Mucosa of descending colon (tissue), 3 donors: ENCODE data around the gene PDE6G. TPM values are rescaled to one million over a fixed set of nuclear protein-coding genes. Genes with fewer than 3 reads are reported as not detected.
A peak's percentile ranks its signal among the peaks of the same experiment; 100 is the strongest.

Experiments used
- ATAC-seq: fragments of 200-7000 bp; cut with Tn5 transposase; one replicate; pipeline ENCODE4 v1.9.1; 2020; ENCODE audit warnings: mild to moderate bottlenecking, moderate library complexity
- DNase-seq, 3 donors: peaks; one replicate each; pipeline ENCODE4 v3.0.0-alpha.2; 2020
- H3K36me3 ChIP-seq: fragments of 200-600 bp; one replicate; pipeline ENCODE4 v1.8.0; 2021; ENCODE audit warnings: low read depth, mild to moderate bottlenecking
- H3K4me1 ChIP-seq: fragments of 200-600 bp; one replicate; pipeline ENCODE4 v1.8.0; 2021; ENCODE audit warnings: low read depth, mild to moderate bottlenecking
- H3K4me3 ChIP-seq: fragments of 200-600 bp; one replicate; pipeline ENCODE4 v1.8.0; 2021; ENCODE audit warnings: mild to moderate bottlenecking
- H3K9me3 ChIP-seq: fragments of 200-600 bp; one replicate; pipeline ENCODE4 v1.8.0; 2021; ENCODE audit warnings: mild to moderate bottlenecking
- CTCF ChIP-seq: fragments of 200-600 bp; IDR thresholded peaks from one replicate; pipeline ENCODE4 v1.8.0; 2022; ENCODE audit warnings: antibody characterized with exemption, mild to moderate bottlenecking
- intact Hi-C, 2 donors: fragments of 100-400 bp; cut with DNase I in 1 of 2; cut with micrococcal nuclease in 1 of 2; formaldehyde crosslinking; loops; one replicate each; pipeline versions ENCODE4 v1.11.0 to v1.11.1; 2022; cut with DNase I, micrococcal nuclease
- total RNA-seq, 3 donors: library from RNA; stranded (reverse); fragmentation: NEBNext Ultra II Directional in 2 of 3; extraction: Animal tissue kit (Norgen Biotek cat#: 25700) in 2 of 3; gene quantifications; one replicate each; pipeline versions ENCODE4 v1.2.1 to v1.2.4, GENCODE V29; 2021 to 2023
- donor health status: DM: no; HTN: no; CAD: no; lungs with moderate emphysema.
- donor health status: DM: no; HTN: no; CAD: no.
- donor health status: DM: no; HTN: yes; CAD: no.

PDE6G gene
- total RNA-seq, 3 donors from 2014 or later, result 0.39 to 1.2 TPM; not detected in 1

GRCh38 chr17:81665205-81666091 is 9.1 kb upstream of the PDE6G start:
- Histone ChIP-seq H3K4me3 (peak overlapping the region; percentile 96), H3K4me1 (peaks cover 17% of the 10 kb centered on the region), H3K9me3 (no peaks in the 10 kb centered on the region), H3K36me3 (no peaks in the 10 kb centered on the region)
- ATAC-seq, result peak; percentile 45
- no peak for TF ChIP-seq CTCF
- intact Hi-C loops, result no loop called here
- DNase-seq, result peak in 2 of 3 donors; percentile 41 to 55

- Histone ChIP-seq H3K36me3 (no peaks in the 10 kb centered on the region), H3K9me3 (no peaks in the 10 kb centered on the region), H3K4me1 (peaks cover 21% of the 10 kb centered on the region), H3K4me3 (no peak overlapping the region)
- ATAC-seq (no peak), DNase-seq (no peak)
- no peak for TF ChIP-seq CTCF
- intact Hi-C loops, result no loop called here
Observed at GRCh38 chr17:81664051-81664470, 7.7 kb upstream of the PDE6G start.

- intact Hi-C loops, result no loop called here
- peaks cover 14% of the 10 kb centered on the region for H3K4me1 ChIP-seq
- no peak for DNase-seq
- H3K4me3 ChIP-seq, result no peak overlapping the region
- no peaks in the 10 kb centered on the region for H3K9me3 ChIP-seq
- no peak for TF ChIP-seq CTCF
- no peaks in the 10 kb centered on the region for H3K36me3 ChIP-seq
- no peak for ATAC-seq
Observed at GRCh38 chr17:81662002-81662401, 5.7 kb upstream of the PDE6G start.

GRCh38 chr17:81660441-81660840 is 4.1 kb upstream of the PDE6G start:
- Histone ChIP-seq H3K36me3 (no peaks in the 10 kb centered on the region), H3K4me3 (no peak overlapping the region), H3K9me3 (no peaks in the 10 kb centered on the region), H3K4me1 (peaks cover 10% of the 10 kb centered on the region)
- no peak for DNase-seq
- ATAC-seq, result no peak
- intact Hi-C loops, result no loop called here
- no peak for TF ChIP-seq CTCF

- TF ChIP-seq CTCF, result no peak
- no peaks in the 10 kb centered on the region for H3K9me3 ChIP-seq
- H3K4me1 ChIP-seq, result peaks cover 4% of the 10 kb centered on the region
- intact Hi-C loops, result no loop called here
- H3K36me3 ChIP-seq, result no peaks in the 10 kb centered on the region
- no peak for DNase-seq
- ATAC-seq, result no peak
- H3K4me3 ChIP-seq, result no peak overlapping the region
Observed at GRCh38 chr17:81659038-81659437, 2.7 kb upstream of the PDE6G start.
